GM19238 (cell line): Measurements from ENCODE around the gene SYNJ2.

Experiments used
- DNase-seq: peaks from one replicate; pipeline ENCODE4 v3.0.0; 2011; ENCODE audit warnings: low spot score; ENCODE audit not compliant: insufficient read length

Gene SYNJ2

GRCh38 chr6:157982102-157982562 is 469 bp downstream of the SYNJ2 start:
- peak; percentile 46 for DNase-seq

- DNase-seq = no peak
Measured at GRCh38 chr6:157982563-157983405, 1.1 kb downstream of the SYNJ2 start.

- DNase-seq = no peak
Measured at GRCh38 chr6:157983406-157984119, 1.9 kb downstream of the SYNJ2 start.

GRCh38 chr6:157984128-157984527 is 2.5 kb downstream of the SYNJ2 start:
- DNase-seq = no peak

GRCh38 chr6:157984686-157985225 is 3.1 kb downstream of the SYNJ2 start:
- DNase-seq = no peak

GRCh38 chr6:157985378-157986155 is 3.9 kb downstream of the SYNJ2 start:
- no peak for DNase-seq

GRCh38 chr6:157987788-157988699 is 6.4 kb downstream of the SYNJ2 start:
- DNase-seq = no peak

GRCh38 chr6:157988700-157989063 is 7.0 kb downstream of the SYNJ2 start:
- DNase-seq = no peak

- no peak for DNase-seq
Measured at GRCh38 chr6:157989541-157990289, 8.1 kb downstream of the SYNJ2 start.

- DNase-seq = no peak
Measured at GRCh38 chr6:157990321-157991066, 8.8 kb downstream of the SYNJ2 start.

- no peak for DNase-seq
Measured at GRCh38 chr6:157991067-157991432, 9.4 kb downstream of the SYNJ2 start.

- no peak for DNase-seq
Measured at GRCh38 chr6:157993076-157993475, 11.4 kb downstream of the SYNJ2 start.

- no peak for DNase-seq
Measured at GRCh38 chr6:157994125-157994795, 12.6 kb downstream of the SYNJ2 start.

- no peak for DNase-seq
Measured at GRCh38 chr6:157995458-157995857, 13.8 kb downstream of the SYNJ2 start.

GRCh38 chr6:157996201-157996712 is 14.6 kb downstream of the SYNJ2 start:
- no peak for DNase-seq

GRCh38 chr6:157996918-157997702 is 15.4 kb downstream of the SYNJ2 start:
- no peak for DNase-seq

- no peak for DNase-seq
Measured at GRCh38 chr6:157997893-157998608, 16.4 kb downstream of the SYNJ2 start.
